Activated CD4-positive, alpha-beta T cell treated with anti-CD3 and anti-CD28 coated beads, Interleukin-10, Interleukin-2, amounts not matched to agents 100 ng/mL and 50 ng/mL, durations not matched to agents 16 hours and 8 hours (primary cell): ENCODE data around the gene DCAF11.
A peak's percentile ranks its signal among the peaks of the same experiment; 100 is the strongest.

Source experiments
- DNase-seq: peaks from one replicate; pipeline ENCODE4 v3.0.0-alpha.2; 2020

Gene DCAF11

GRCh38 chr14:24122898-24123297 is 8.3 kb downstream of the DCAF11 start:
- no peak for DNase-seq

GRCh38 chr14:24123424-24124417 is 9.1 kb downstream of the DCAF11 start:
- DNase-seq: no peak

GRCh38 chr14:24126939-24127338 is 12.4 kb downstream of the DCAF11 start:
- DNase-seq: no peak

- DNase-seq: no peak
These were observed 13.1 kb downstream of the DCAF11 start for GRCh38 chr14:24127673-24128072.

GRCh38 chr14:24129410-24129998 is 14.9 kb downstream of the DCAF11 start:
- DNase-seq: no peak

GRCh38 chr14:24130380-24130716 is 15.8 kb downstream of the DCAF11 start, which contains the start of gene FITM1:
FITM1 (plus strand) TSS chr14:24130659; CDS start chr14:24131564, 905 bp downstream.
- no peak for DNase-seq

- DNase-seq: no peak
These were observed 16.4 kb downstream of the DCAF11 start for GRCh38 chr14:24130717-24131548.

GRCh38 chr14:24131549-24131966 is 17.0 kb downstream of the DCAF11 start:
- no peak for DNase-seq

GRCh38 chr14:24132061-24132685 is 17.6 kb downstream of the DCAF11 start:
- no peak for DNase-seq

GRCh38 chr14:24132976-24133375 is 18.4 kb downstream of the DCAF11 start:
- DNase-seq: no peak

GRCh38 chr14:24133735-24134134 is 19.2 kb downstream of the DCAF11 start:
- no peak for DNase-seq

- DNase-seq: no peak
These were observed 20.9 kb downstream of the DCAF11 start for GRCh38 chr14:24135584-24135833.

GRCh38 chr14:24135834-24136683 is 21.5 kb downstream of the DCAF11 start, which contains the start of gene PSME1:
PSME1 (plus strand) TSS chr14:24136194; CDS start chr14:24136263, 69 bp downstream.
- peak; percentile 96 for DNase-seq

GRCh38 chr14:24136684-24137528 is 22.3 kb downstream of the DCAF11 start:
- peak; percentile 32 for DNase-seq

GRCh38 chr14:24137529-24138395 is 23.2 kb downstream of the DCAF11 start:
- no peak for DNase-seq

- no peak for DNase-seq
These were observed 24.1 kb downstream of the DCAF11 start for GRCh38 chr14:24138396-24139271.

GRCh38 chr14:24139272-24139934 is 24.8 kb downstream of the DCAF11 start:
- peak; percentile 44 for DNase-seq
